Skeletal muscle tissue (tissue), 4 donors: Measurements from ENCODE around the gene RPS23. TPM values are rescaled to one million over a fixed set of nuclear protein-coding genes. Genes with fewer than 3 reads are reported as not detected.

Experiments used
- H3K27ac ChIP-seq: one replicate; pipeline ENCODE4 v1.7.0; 2013; ENCODE audit warnings: mild to moderate bottlenecking, low read depth, low read length, inconsistent platforms
- H3K27me3 ChIP-seq, 3 donors: one replicate each; pipeline ENCODE4 v1.7.0; 2013; ENCODE audit warnings: low read length in 3 of 3; ENCODE audit not compliant: control insufficient read depth in 3 of 3, insufficient read depth in 3 of 3
- H3K36me3 ChIP-seq, 3 donors: one replicate each; pipeline ENCODE4 v1.7.0; 2013; ENCODE audit warnings: low read length in 3 of 3; ENCODE audit not compliant: control insufficient read depth in 3 of 3, insufficient read depth in 3 of 3
- H3K4me1 ChIP-seq, 3 donors: one replicate each; pipeline ENCODE4 v1.7.0; 2013; ENCODE audit warnings: low read length in 3 of 3, mild to moderate bottlenecking in 3 of 3; ENCODE audit not compliant: control insufficient read depth in 3 of 3, insufficient read depth in 3 of 3
- H3K4me3 ChIP-seq, 3 donors: one replicate each; pipeline ENCODE4 v1.7.0; 2013; ENCODE audit warnings: low read length in 3 of 3
- H3K9ac ChIP-seq, 3 donors: one replicate each; pipeline ENCODE4 v1.7.0; 2013; ENCODE audit warnings: low read length in 3 of 3, mild to moderate bottlenecking in 3 of 3, moderate library complexity in 2 of 3, low read depth in 1 of 3
- H3K9me3 ChIP-seq, 3 donors: one replicate each; pipeline ENCODE4 v1.7.0; 2013; ENCODE audit warnings: low read length in 3 of 3; ENCODE audit not compliant: control insufficient read depth in 3 of 3
- total RNA-seq: library from RNA; depleted of rRNA; stranded (reverse); fragments of >200 nt; gene quantifications from one replicate; pipeline ENCODE4 v1.2.3, GENCODE V29; 2014
- donor health status: Osteomylitis.

The RPS23 gene
- total RNA-seq: 9,051 TPM

- peak within 1 kb of the TSS; percentile 88 to 94 (median 92) for H3K4me3 ChIP-seq
- H3K27me3 ChIP-seq: no peaks in the 10 kb centered on the region
- H3K9ac ChIP-seq: peak within 1 kb of the TSS; percentile 89 to 95 (median 92)
- peak within 1 kb of the TSS; percentile 81 for H3K27ac ChIP-seq
- H3K4me1 ChIP-seq: peaks cover 11 to 19% (median 17%) of the 10 kb centered on the region in 3 donors
- peaks cover 17 to 29% (median 25%) of the 10 kb centered on the region in 3 donors for H3K36me3 ChIP-seq
- no peaks in the 10 kb centered on the region for H3K9me3 ChIP-seq
Measured at GRCh38 chr5:82277987-82278710, at the start of gene RPS23. Gene RPS23 (minus strand): TSS chr5:82278354. CDS start chr5:82278323, 31 bp downstream.

GRCh38 chr5:82327941-82328340 is 49.8 kb upstream of the RPS23 start:
- Histone ChIP-seq H3K9me3 (no peaks in the 10 kb centered on the region), H3K27ac (no peak overlapping the region), H3K4me3 (no peak overlapping the region), H3K4me1 (peaks cover 0 to 11% (median 9%) of the 10 kb centered on the region in 3 donors), H3K9ac (no peak overlapping the region), H3K36me3 (no peaks in the 10 kb centered on the region), H3K27me3 (no peaks in the 10 kb centered on the region)

- Histone ChIP-seq H3K4me3 (no peak overlapping the region), H3K9ac (no peak overlapping the region), H3K27me3 (no peaks in the 10 kb centered on the region), H3K9me3 (no peaks in the 10 kb centered on the region), H3K27ac (no peak overlapping the region), H3K4me1 (peaks cover 0 to 5% (median 4%) of the 10 kb centered on the region in 3 donors), H3K36me3 (no peaks in the 10 kb centered on the region)
Measured at GRCh38 chr5:82325996-82326395, 47.8 kb upstream of the RPS23 start.

GRCh38 chr5:82325155-82325554 is 47.0 kb upstream of the RPS23 start:
- Histone ChIP-seq H3K4me1 (peaks cover 0 to under 1% (median 0%) of the 10 kb centered on the region in 3 donors), H3K36me3 (no peaks in the 10 kb centered on the region), H3K27me3 (no peaks in the 10 kb centered on the region), H3K27ac (no peak overlapping the region), H3K9me3 (no peaks in the 10 kb centered on the region), H3K4me3 (no peak overlapping the region), H3K9ac (no peak overlapping the region)

- H3K9ac ChIP-seq: no peak overlapping the region
- H3K36me3 ChIP-seq: no peaks in the 10 kb centered on the region
- H3K4me3 ChIP-seq: no peak overlapping the region
- no peaks in the 10 kb centered on the region for H3K9me3 ChIP-seq
- H3K4me1 ChIP-seq: no peaks in the 10 kb centered on the region
- H3K27me3 ChIP-seq: no peaks in the 10 kb centered on the region
- H3K27ac ChIP-seq: no peak overlapping the region
Measured at GRCh38 chr5:82320966-82321365, 42.8 kb upstream of the RPS23 start.

GRCh38 chr5:82319651-82320376 is 41.7 kb upstream of the RPS23 start:
- H3K4me1 ChIP-seq: peaks cover 0 to 4% (median 0%) of the 10 kb centered on the region in 3 donors
- no peak overlapping the region for H3K9ac ChIP-seq
- no peaks in the 10 kb centered on the region for H3K36me3 ChIP-seq
- H3K9me3 ChIP-seq: no peaks in the 10 kb centered on the region
- H3K4me3 ChIP-seq: no peak overlapping the region
- no peaks in the 10 kb centered on the region for H3K27me3 ChIP-seq
- no peak overlapping the region for H3K27ac ChIP-seq

- Histone ChIP-seq H3K4me3 (no peak overlapping the region), H3K27ac (no peak overlapping the region), H3K9me3 (no peaks in the 10 kb centered on the region), H3K36me3 (no peaks in the 10 kb centered on the region), H3K27me3 (no peaks in the 10 kb centered on the region), H3K4me1 (peaks cover 0 to 4% (median 0%) of the 10 kb centered on the region in 3 donors), H3K9ac (no peak overlapping the region)
Measured at GRCh38 chr5:82319192-82319591, 41.0 kb upstream of the RPS23 start.

- Histone ChIP-seq H3K27ac (no peak overlapping the region), H3K4me3 (no peak overlapping the region), H3K27me3 (no peaks in the 10 kb centered on the region), H3K36me3 (peaks cover 0 to 3% (median 0%) of the 10 kb centered on the region in 3 donors), H3K9ac (no peak overlapping the region), H3K9me3 (no peaks in the 10 kb centered on the region), H3K4me1 (peaks cover 0 to 4% (median 0%) of the 10 kb centered on the region in 3 donors)
Measured at GRCh38 chr5:82314964-82315758, 37.0 kb upstream of the RPS23 start.

- no peaks in the 10 kb centered on the region for H3K27me3 ChIP-seq
- H3K4me3 ChIP-seq: no peak overlapping the region
- H3K36me3 ChIP-seq: peaks cover 0 to 5% (median 0%) of the 10 kb centered on the region in 3 donors
- peaks cover 0 to 4% (median 0%) of the 10 kb centered on the region in 3 donors for H3K4me1 ChIP-seq
- H3K9me3 ChIP-seq: no peaks in the 10 kb centered on the region
- no peak overlapping the region for H3K9ac ChIP-seq
- no peak overlapping the region for H3K27ac ChIP-seq
Measured at GRCh38 chr5:82313016-82313415, 34.9 kb upstream of the RPS23 start.
